GM18909 (cell line): ENCODE measurements around the gene CASTOR1.

Experiments
- ATAC-seq: cut with Tn5 transposase; IDR thresholded peaks from one replicate; pipeline ENCODE4 v1.9.1; 2021; ENCODE audit warnings: mild to moderate bottlenecking; ENCODE audit not compliant: unreplicated experiment, poor library complexity

Gene CASTOR1

DNA sequence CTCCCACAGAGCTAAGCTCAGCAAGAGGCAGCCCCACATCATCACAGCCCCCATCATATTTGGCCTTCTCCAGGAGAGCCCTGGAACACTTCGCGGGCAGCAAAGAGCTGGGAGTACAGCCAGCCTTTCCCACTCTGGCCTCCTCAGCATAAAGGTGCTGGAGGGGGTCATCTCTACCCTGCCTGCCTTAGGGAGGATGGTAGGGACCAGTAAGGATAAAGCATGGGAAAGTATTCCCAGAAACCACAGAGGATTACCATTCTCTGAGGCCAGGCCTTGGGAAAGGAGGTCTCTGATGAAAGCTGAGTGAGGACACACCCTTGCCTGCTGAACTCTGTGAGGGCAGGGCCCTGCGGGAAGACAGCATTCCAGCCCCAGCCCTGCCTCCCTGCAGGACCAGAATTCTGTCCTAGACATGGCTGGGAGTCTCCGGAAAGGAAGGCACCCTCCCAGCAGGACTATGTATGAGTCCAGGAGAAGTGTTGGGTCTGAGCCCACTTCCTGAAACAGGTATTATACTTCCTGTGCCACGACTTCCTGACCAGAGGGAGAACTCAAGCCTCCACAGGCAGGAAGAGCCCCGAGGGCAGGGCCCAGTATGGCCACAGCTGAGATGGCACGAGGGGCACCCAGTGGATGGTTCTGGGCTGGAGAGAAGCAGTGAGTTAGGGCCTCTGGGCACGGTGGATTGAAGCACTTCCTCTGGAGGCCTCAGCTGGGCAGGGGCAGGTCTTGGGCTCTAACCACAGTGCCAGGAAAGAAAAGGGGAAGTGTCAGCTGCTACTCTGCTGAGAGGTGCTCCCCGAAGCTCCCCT, 12.9 kb upstream of the CASTOR1 start:
- no peak for ATAC-seq

DNA sequence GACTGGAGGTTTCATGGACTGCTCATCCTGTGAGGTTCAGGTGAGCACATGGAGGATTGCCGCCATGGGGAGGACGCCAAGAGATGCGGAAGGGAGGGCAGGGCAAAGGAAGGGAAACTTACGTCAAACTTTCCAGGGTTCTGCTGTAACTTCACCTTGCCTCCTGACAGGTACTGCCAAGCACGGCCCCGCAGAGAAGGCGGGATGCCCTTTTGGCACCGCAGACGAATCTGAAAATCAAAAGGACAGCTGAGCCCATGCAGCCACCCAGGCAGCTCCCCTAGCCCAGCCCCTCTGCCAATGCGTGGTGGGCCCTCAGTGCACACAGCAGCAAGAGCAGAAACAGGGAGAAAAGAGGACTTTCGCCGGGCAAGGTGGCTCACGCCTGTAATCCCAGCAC, 10.0 kb upstream of the CASTOR1 start:
- no peak for ATAC-seq

DNA sequence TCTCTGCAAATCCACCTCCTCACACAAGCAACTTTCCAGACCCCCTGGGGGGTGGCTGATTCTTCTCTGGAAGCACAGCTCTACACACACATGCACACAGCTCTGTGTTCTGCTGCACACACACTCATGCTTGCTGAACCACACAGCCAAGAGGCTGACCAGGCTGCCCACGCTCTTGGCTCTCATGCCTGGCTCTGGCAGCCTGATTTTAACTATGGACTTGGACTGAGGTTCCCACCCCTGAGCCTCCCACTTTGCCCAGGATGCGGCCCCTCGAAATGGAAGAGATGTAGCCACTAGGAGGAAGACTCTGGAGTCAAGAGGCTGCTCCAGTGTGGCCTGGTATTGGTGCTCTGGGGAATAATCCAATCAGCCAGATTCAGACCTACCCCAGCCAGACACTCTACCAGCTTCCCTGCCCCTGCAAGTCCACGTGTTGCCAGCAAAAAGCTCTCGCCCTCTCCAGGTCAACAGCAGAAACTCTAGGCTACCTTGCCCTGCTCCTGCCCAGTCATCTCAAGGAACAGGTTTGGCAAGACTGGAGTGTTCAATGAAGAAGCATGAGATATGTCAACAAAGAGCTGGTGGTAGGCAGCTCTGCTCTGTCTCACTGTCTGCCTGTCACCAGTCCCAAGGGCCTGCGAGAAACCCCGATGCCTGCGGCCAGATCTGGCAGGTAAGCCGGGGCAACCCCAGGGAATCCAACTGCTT, 8.8 kb upstream of the CASTOR1 start:
- ATAC-seq, result no peak

DNA sequence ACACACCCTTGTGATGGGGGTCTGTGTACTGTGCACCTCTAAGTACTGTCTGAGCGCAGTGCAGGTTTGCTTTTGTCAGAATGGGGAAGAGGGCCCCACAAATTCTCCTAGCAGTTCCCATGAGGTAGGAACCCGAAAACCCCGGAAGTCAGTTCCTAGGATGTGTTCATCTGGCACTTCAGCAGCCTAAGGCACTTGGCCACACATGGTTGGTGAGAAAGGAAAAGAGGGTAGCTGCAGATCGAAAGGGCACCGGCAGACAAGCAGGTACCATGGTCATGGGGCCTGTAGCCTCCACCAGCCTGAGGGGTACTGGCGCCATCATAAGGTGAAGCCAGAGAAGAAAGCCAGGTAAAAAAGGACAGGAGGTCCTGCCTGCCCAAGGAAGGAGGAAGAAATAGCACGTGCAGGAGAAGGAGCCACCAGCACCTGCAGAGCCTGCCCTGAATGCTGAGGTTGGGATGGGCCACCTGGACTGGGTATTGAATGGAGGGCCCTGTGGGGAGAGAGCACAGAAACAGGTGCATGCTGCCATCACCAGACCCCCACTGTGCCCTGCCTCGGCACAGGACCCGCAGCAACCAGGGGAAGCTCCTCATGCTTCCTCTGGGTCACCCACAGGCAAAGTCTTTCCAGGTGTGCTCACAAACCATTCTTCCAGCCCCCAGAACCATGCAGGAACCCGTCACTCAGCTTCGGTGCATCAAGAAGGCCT, 8.1 kb upstream of the CASTOR1 start:
- ATAC-seq, result no peak

DNA sequence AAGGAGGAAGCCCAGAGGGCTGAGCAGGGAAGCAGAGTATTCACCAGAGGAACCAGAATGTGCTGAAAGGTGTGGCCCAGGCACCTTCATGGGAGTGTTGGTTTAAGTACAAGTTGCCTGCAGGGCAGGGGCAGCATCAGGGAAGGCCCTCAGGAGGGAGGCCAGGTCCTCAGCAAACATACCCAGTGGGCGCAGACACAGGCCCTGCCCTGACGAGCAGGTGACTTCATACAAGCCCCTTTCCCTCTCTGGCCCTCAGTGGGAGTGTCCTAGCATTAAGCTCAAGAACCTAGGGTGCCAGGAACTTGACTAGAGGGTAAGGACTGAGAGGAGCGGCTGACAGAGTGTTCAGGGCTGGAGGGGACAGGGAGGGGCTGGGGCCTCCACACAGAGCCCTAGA, 7.5 kb upstream of the CASTOR1 start:
- no peak for ATAC-seq

DNA sequence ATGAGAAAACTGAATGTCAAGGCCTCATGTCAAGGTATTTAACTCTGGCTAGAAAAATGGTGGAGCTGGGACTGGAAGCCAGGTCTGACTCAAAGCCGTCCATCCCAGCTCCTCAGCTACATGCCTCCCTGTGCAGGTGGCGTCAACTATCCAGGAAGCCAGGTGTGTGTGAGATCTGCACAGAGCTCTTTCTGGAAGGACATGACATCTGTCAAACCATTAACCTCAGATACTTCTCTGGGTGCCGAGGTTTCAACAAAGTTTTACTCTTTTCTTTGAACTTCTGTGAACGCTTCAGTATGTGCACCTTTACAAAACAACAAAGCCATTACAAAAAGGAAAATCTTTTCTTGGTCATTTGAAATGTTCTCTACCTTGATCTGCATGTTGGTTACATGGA, 7.0 kb upstream of the CASTOR1 start:
- ATAC-seq, result no peak

DNA sequence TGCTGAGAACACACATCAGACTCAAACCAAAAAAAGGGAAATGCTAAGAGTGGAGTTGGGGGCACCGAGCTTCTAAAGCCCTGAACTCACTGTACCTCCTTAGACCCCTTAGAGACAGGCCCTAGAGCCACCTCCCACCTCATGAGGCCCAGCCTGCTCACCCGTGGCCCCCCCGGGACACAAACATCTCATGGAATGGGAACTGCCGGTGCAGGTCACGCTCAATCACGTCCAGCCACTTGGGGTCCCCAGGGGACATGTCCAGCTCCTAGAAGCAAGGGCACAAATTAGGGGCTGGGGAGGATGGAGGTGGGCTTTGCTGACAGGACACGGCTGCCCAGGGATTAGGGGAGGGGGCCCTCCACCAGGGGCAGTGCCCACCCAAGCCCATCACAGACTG, 6.3 kb upstream of the CASTOR1 start:
- ATAC-seq, result no peak

DNA sequence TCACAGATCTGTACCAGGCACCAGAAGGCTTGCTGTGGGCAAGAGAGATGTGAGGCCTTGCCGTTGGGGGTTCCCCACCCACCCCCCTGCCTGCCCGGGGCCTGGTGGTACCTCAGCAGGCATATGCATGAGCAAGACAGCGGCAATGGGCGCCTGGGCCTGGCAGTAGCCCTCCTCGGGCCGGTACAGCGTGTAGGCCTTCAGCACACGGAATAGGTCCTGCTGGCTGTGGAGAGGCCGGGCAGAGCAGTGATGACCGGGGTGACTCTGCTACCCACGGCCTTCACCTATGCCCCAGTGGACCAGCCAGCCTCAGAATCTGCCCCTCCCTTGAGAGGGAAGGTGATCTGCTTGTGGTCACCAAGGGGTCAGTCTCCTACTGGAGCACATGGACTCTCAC, 5.5 kb upstream of the CASTOR1 start:
- no peak for ATAC-seq

DNA sequence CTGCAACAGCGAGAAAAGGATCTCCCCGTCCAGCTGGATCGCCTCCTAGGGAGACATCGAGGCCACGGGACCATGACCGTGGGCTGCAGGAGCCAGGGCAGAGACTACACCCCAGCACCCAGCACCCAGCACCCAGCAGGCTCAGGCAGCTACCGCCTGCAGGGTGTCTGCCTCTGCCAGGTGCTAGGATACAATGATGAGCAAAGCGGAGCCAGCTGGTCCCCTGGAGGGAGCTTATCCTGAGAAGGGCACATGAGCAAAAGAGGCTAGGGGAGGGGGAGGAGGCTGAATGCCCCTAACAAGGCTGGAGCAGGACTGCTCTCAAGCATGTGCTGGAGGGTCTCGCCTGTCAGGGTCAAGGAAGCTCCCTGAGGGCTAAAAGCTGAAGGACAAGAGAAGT, 4.8 kb upstream of the CASTOR1 start:
- ATAC-seq, result no peak

DNA sequence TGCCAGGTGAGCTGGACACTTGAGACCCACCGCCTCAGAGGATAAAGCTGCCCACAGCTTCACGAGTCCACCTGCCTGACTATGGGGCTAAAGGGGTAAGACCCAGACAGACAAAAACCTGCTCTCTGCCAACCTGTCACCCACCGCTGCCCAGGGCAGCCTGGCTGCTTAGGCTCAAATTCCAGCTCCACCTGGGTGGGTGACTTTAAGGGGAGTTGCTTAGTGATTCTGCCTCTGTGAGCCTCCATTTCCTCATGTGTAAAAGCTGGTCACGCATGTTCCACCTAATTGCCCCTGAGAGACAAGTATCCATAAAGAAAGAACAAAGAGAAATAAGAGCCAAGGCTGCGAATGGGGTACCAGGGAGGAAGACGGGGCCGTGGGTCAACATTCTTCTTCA, 3.7 kb upstream of the CASTOR1 start:
- no peak for ATAC-seq

DNA sequence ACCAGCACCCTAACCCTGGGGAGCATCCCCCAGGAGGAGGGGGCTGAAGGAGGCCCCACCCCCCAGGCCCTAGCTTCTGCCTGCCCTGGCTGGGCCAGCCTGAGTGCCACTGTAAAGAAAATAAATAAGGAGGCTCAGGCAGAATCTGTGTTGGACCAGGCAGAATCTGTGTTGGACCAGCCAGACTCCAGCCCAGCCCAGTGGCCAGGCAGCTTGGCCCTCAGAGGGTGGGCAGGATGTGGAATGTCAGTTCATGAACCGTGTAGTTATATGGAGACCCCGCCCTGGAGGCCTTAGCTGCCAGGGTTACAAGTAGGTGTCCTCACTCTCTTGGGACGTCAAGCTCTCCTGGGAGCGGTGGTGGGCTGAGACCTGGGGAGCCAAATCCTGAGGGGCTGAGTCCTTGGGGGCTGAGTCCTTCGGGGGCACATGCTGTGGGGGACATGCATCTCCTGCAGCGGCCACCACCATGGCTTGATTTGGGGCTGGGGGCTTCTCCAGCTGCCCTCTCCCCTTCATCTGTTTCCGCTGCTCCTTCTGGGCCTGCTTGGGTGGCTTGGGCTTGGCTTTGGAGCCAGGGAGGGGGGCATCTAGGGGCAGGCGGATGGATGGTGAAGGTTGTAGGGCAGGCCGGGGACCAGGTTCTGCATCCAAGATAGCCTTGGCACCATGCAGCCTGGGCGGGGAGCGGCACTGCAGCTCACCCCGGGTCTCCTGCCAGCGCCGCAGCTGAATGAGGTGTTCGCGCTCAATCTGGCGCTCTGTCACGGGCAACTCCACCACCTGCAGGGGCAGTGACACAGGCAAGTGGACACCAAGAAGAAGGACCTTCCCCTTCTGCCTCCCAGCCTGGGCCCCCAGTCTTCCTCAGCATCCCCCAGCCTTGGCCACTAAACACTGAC, 3.0 kb upstream of the CASTOR1 start:
- ATAC-seq, result no peak

DNA sequence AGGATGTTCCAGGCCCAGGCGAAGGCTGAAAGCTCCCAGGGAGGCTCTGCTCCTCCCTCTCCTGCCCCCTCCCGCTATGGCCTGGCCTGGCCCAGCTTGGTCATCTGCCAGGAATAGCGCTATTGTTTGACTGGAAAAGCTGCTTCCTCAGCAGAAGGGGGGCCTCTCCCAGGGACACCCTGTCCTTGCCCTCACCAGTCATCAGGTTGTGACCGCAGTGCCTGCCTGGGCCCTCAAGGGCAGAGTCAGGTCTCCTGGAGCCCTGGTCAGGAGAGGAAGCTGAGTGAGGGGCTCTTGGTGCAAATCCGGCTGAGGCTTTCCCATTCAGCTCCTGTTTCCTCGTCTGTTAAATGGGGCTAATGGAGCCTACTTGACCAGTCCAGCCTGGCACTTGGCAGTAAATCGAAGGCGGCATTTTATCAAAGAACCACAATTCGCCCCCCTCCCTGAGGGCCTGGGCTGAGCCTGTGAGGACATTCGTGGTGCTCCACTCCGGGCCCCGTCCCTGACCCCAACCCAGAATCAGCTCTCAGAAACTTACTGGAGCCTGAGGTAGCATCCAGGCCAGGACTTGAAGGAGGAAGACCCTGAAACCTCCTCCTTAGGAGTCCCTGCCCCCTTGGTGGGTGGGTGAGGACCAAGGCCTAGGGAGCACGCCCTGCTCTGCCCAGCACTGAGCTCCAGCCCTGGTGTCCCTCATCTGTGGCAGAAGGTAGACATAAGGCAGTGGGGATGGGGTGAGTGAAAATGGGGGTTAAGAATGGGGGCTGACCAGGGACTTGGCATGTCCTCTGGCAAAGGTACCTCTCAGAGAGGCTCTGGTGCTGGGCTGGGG, 2.0 kb upstream of the CASTOR1 start:
- ATAC-seq, result no peak

DNA sequence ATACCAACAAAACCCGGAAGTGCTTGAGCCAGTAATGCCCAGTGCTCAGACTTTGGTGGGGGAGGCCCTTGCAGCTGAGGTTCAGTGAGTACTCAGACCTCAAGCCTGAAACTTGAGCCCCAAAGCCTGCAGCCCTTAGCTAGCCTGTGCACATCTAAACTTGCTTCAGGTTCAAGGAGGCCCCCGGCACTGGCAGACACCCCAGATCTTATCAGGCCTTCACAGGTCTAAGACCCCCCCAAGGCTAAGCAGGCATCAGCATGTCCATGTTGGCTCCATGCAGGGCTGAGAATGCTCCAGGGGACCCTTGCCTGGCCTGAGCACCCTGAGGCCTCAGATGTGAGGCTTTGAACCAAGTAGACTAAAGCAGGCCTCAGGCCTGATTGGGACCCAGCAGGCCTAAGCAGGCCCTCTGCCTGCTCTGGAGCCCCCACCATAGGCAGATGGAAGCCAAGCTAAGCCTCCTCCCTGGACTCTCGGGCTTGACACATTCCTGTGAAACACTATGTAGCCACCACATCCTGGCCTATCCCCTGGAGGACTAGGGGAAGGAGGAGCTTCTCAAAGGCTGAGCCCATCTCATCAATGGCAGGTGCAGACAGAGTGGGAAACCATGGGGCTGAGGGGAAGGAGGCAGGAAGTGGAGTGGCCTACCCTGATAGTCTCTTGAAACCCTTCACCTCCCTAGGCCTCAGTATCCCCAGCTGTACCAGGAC, 1.2 kb upstream of the CASTOR1 start:
- ATAC-seq, result peak; percentile 25

DNA sequence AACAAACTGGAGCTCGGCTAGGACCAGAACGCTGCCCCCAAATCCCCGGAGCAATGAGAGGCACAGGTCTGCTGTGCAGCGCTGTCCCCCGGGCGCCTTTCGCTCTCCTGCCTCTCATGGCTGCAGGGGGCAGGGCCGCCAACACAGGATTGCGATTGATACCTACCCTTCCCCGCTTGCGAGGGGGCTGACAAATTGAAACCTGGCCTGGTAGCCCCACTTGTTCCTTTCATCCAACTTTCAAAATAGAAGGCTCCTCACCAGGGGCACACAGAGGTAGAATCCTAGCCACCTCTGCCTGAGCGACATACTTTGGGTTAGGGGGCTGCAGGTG, 642 bp upstream of the CASTOR1 start:
- peak; percentile 12 for ATAC-seq

DNA sequence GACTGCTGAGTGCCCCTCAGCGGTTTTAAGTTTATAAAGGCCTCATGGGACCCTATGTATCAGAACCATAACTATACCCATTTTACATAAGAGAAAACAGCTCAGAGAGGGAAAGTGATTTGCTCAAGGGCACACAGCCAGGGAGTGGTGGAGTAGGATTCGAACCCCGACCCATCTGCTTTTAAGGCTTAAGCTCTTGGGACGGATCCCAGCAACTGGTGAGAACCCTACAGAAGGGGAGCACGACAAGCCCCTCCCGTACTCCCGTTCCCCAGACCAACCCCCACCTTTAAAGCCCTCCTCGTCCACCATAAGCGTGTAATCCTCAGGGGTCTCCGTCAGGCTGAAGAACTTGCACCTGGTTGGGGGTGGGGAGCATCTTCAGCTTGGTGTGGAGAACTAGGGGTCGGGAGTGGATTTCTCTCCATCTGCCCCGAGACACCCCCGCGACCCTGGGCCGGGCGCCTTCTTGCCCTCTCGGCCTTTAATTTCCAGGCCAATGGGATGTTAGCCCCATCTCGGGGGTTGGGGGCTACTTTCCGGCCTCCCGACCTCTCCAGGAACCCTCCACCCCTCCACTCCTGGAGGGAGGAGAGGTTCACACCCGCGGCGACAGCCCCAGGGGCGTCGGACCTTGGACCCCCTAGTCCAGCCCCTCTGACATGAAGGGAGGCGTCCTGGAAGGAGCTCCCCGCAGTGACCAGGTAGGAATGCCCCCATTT, 725 bp downstream of the CASTOR1 start:
- no peak for ATAC-seq

DNA sequence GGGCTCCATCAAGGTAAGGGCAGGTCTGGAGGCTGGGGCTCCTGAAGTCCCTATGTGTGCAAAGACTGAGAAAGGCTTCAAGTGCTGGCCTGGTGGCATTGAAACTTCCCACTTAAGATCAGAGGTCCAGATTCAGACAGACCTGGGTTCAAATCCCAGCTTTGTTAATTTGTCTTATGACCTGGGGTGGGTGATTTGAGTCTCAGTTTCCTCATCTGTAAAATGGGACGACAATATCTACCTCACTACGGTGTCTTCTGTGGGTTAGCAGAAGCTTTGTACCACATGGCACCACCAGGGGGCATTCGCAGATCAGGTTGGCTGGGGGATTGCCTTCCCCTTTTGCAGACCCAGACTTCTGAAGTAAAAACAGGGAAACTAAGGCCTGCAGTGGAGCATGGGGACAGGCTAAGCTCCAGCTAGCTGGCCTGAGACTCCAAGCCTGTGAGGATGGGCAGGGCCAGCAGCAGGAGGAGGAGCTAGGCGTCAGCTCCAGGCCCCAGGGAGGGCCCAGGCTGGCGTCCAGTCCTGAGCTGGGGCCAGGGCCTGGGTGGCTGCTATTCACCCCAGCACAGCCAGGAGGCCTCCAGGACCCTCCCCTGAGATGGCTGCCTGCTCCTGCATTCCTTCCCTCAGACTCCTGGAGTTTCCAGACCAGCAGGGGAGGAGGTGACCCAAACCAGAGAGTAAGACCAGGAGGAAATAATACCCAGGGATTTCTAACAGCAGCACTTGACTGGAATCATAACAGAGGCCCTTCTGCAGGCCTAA, 1.5 kb downstream of the CASTOR1 start:
- no peak for ATAC-seq

DNA sequence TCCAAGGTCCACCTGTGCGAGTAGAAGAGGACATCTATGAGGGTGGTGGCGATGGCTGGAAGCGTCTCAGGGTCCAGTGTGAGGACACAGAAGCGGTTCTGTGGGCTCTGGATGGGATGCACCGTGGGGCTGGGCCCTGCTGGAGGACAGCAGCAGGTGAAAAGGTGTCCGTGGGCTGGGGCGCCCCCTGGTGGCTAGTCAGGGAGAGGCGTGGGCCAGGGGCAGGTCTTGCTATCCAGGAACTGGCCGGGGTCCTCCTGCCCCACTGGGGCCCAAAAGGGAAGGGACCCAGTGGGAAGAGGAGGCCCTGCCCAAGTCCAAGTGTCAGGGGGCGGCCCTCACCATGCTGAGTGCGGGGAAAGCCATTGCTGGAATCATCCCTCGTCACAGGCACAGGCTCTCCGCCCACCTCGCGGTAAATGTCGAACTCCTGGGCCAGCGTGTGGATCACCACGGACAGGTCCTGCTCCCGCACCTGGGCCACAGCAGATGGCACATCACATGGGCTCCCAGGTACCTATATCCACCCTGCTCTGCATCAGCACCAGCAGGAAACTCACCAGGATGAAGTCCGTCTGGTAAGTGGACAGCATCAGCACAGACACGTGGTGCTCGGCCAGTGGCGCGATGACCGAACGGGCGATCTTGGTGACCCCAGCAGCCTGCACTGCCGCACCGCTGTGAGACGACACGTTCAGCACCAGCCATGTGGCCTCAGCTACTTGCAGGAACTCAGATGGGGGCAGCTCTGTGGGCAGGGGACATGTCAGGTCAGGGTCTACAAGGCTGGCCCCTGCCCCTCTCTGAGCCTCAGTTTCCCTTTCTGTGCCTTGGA, 2.3 kb downstream of the CASTOR1 start:
- no peak for ATAC-seq
